GM12878 (cell line): ENCODE results near the gene FSIP1. TPM values are rescaled to one million over a fixed set of nuclear protein-coding genes. Genes with fewer than 3 reads are reported as not detected.

Source experiments
- ATAC-seq: fragments of 200-7000 bp; cut with Tn5 transposase; 3 replicates; pipeline ENCODE4 v1.9.1; 2020; ENCODE audit warnings: mild to moderate bottlenecking, moderate library complexity
- BruUV-seq: library from RNA; stranded (reverse); fragments of 400-500 nt; replicated peaks from 2 replicates; lab custom pipeline; 2021; lab: Mats Ljungman, UMichigan
- CTCF ChIA-PET: fragments of 300-600 bp; sonication (Branson Sonifier 250); formaldehyde crosslinking; extraction: SDS; loops from one replicate; lab custom pipeline; 2021; ENCODE audit warnings: inconsistent platforms; lab: Yijun Ruan, JAX
- POLR2A ChIA-PET: fragments of 350-600 bp; formaldehyde crosslinking; extraction: SDS; loops from one replicate; lab custom pipeline; 2021; ENCODE audit warnings: inconsistent platforms; lab: Charles Lee
- RAD21 ChIA-PET: fragments of 300-600 bp; sonication (Branson Sonifier 250); formaldehyde crosslinking; loops from one replicate; lab custom pipeline; 2023; ENCODE audit warnings: antibody characterized with exemption; ENCODE audit not compliant: unreplicated experiment; lab: Charles Lee
- SMC1A ChIA-PET: fragments of 300-600 bp; sonication (Branson Sonifier 250); formaldehyde crosslinking; loops from one replicate; lab custom pipeline; 2023; ENCODE audit not compliant: unreplicated experiment, uncharacterized antibody; lab: Charles Lee
- DNase-seq: peaks from one replicate; pipeline ENCODE4 v3.0.0-alpha.2; 2011; ENCODE audit warnings: low read depth, low spot score
- FAIRE-seq: peaks from 3 replicates; lab custom pipeline; 2011; peaks lifted over from hg19 to GRCh38; lab: Jason Lieb, UNC
- H2AFZ ChIP-seq: 2 replicates; pipeline ENCODE4 v1.6.0; 2011; ENCODE audit warnings: low read depth, low read length, control low read depth; ENCODE audit not compliant: control insufficient read depth
- H3K27ac ChIP-seq: 2 replicates; pipeline ENCODE4 v1.5.1; 2011; ENCODE audit warnings: control low read depth; ENCODE audit not compliant: control insufficient read depth, insufficient read depth
- H3K27me3 ChIP-seq, 2 experiments: replicated peaks in 1 of 2; 2 replicates each; pipeline versions ENCODE4 v1.6.0 to v1.6.1; 2011; ENCODE audit warnings: low read length in 1 of 2; ENCODE audit not compliant: control insufficient read depth in 2 of 2, insufficient read depth in 2 of 2
- H3K36me3 ChIP-seq, 2 experiments: 2 replicates each; pipeline ENCODE4 v1.5.1; 2011; ENCODE audit warnings: low read length in 1 of 2; ENCODE audit not compliant: control insufficient read depth in 2 of 2, insufficient read depth in 2 of 2
- H3K4me1 ChIP-seq: 2 replicates; pipeline ENCODE4 v1.6.1; 2011; ENCODE audit warnings: mild to moderate bottlenecking, low read length, moderate library complexity, mixed read lengths; ENCODE audit not compliant: control insufficient read depth, insufficient read depth
- H3K4me2 ChIP-seq: 2 replicates; pipeline ENCODE4 v1.6.0; 2011; ENCODE audit warnings: control low read depth; ENCODE audit not compliant: control insufficient read depth, insufficient read depth
- H3K4me3 ChIP-seq: fragments of 200-600 bp; sonication (generic); 2 replicates; pipeline ENCODE4 v1.5.1; 2016
- H3K79me2 ChIP-seq: 2 replicates; pipeline ENCODE4 v1.6.0; 2011; ENCODE audit warnings: low read length; ENCODE audit not compliant: control insufficient read depth, insufficient read depth
- H3K9ac ChIP-seq: 2 replicates; pipeline ENCODE4 v1.8.0; 2011; ENCODE audit warnings: low read length, control low read depth, mixed read lengths; ENCODE audit not compliant: control insufficient read depth, insufficient read depth
- H3K9me3 ChIP-seq: replicated peaks from 3 replicates; pipeline ENCODE4 v1.5.1; 2011; ENCODE audit warnings: mild to moderate bottlenecking, low read length; ENCODE audit not compliant: control insufficient read depth, insufficient read depth
- H4K20me1 ChIP-seq: 2 replicates; pipeline ENCODE4 v1.6.0; 2011; ENCODE audit not compliant: control insufficient read depth, insufficient read depth
- BHLHE40 ChIP-seq, 2 experiments: fragments of 450-650 bp in 1 of 2; IDR thresholded peaks; 2 replicates each; pipeline ENCODE4 v1.6.1; 2011 to 2017; ENCODE audit warnings: low read depth in 2 of 2, borderline replicate concordance in 1 of 2, improper control_type of control experiment in 1 of 2, low read length in 1 of 2, mild to moderate bottlenecking in 1 of 2
- JUND ChIP-seq: IDR thresholded peaks from 2 replicates; pipeline ENCODE4 v1.6.1; 2012; ENCODE audit warnings: low read depth, mild to moderate bottlenecking, low read length, improper control_type of control experiment, moderate library complexity
- MEF2B ChIP-seq: fragments of 450-650 bp; IDR thresholded peaks from 2 replicates; pipeline ENCODE4 v1.6.1; 2018; ENCODE audit warnings: mild to moderate bottlenecking, moderate library complexity; ENCODE audit not compliant: partially characterized antibody, poor library complexity, severe bottlenecking
- NFIC ChIP-seq: IDR thresholded peaks from 2 replicates; pipeline ENCODE4 v1.6.1; 2012; ENCODE audit warnings: low read depth, mild to moderate bottlenecking, inconsistent platforms, low read length, moderate library complexity
- NFYB ChIP-seq: IDR thresholded peaks from 2 replicates; pipeline ENCODE4 v1.6.1; 2011; ENCODE audit warnings: low read depth, mild to moderate bottlenecking, low read length, improper control_type of control experiment, moderate library complexity; ENCODE audit not compliant: insufficient read depth
- STAT1 ChIP-seq: fragments of 450-650 bp; conservative IDR thresholded peaks from 2 replicates; pipeline ENCODE4 v1.6.1; 2014; ENCODE audit warnings: antibody characterized with exemption, mild to moderate bottlenecking
- ZNF274 ChIP-seq: IDR thresholded peaks from one replicate; pipeline ENCODE4 v1.8.0; 2011; ENCODE audit not compliant: insufficient read length, insufficient read depth
- ZNF622 ChIP-seq: fragments of 450-650 bp; IDR thresholded peaks from 2 replicates; pipeline ENCODE4 v1.6.1; 2017; ENCODE audit warnings: mild to moderate bottlenecking, inconsistent platforms
- ZSCAN29 ChIP-seq: fragments of 450-650 bp; IDR thresholded peaks from 2 replicates; pipeline ENCODE4 v1.6.1; 2017; ENCODE audit warnings: mild to moderate bottlenecking, moderate library complexity
- WGBS: methylation state at CpG from one replicate; pipeline ENCODE4 v1.1.6; 2016; ENCODE audit warnings: low lambda C conversion rate; ENCODE audit not compliant: insufficient replicate concordance, insufficient coverage; ENCODE audit errors: missing lambda C conversion rate; 5-methylcytosine and 5-hydroxymethylcytosine counted together
- in situ Hi-C: fragments of 300-500 bp; cut with MboI; formaldehyde crosslinking; loops from 9 replicates; pipeline ENCODE4 v1.14.3; 2018; ENCODE audit warnings: mixed read lengths
- intact Hi-C: fragments of 100-400 bp; cut with micrococcal nuclease; formaldehyde crosslinking; loops from one replicate; pipeline ENCODE4 v1.14.2; 2022; ENCODE audit not compliant: unreplicated experiment
- polyA plus RNA-seq, 11 experiments: library from polyadenylated mRNA; depleted of rRNA in 4 of 11; unstranded in 6 of 11; stranded (reverse) in 5 of 11; fragments of >200 nt; fragmentation: Nextera tagmentation in 4 of 11; fragmentation: Illumina TruSeq in 1 of 11; extraction: Ambion mirVana in 4 of 11; extraction: Trizol in 1 of 11; gene quantifications; 1 replicate in 1 of 11; 2 replicates in 10 of 11; pipeline versions ENCODE4 v1.2.1 to v1.2.3, GENCODE V29; 2011 to 2016; ENCODE audit warnings: inconsistent platforms in 2 of 11, missing spikeins in 2 of 11, low read depth in 1 of 11
- total RNA-seq, 4 experiments: library from RNA; depleted of rRNA in 3 of 4; stranded (reverse); fragments of >200 nt in 3 of 4; fragmentation: Illumina TruSeq in 1 of 4; extraction: Trizol in 1 of 4; gene quantifications; 2 replicates each; pipeline versions ENCODE4 v1.2.1 to v1.2.3, GENCODE V29; 2013 to 2021

The FSIP1 gene
- total and polyA plus RNA-seq, 10 of the 15 experiments (the other 5 are each of a cell fraction or from before 2014, with no cell fraction given): 0.15 to 0.67 (median 0.35) TPM

DNA sequence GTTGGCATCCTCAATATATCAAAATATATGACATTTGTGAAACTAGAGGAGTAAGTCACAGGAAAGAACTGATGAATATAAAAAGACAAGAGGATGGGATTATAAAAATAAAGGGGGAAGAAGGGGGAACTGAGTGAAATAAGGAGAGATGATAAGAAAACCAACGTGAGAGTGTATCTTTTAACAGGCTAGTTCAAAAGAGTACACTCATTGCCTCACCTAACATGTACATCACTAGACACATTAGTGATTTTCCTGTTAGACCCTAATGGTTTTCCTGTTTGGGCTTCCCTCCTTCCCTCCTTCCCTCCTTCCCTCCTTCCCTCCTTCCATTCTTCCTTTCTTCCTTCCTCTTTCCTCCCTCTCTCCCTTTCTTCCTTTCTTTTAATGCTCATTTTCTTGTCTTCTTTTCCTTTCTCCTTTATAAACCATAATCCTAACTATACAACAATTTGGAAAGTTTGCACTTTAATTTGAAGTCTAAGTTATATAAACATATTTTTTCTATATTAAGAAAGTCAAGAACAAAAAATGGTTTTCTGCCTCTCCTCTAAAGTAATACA is 35.8 kb downstream of the FSIP1 start:
- ATAC-seq (no peak), FAIRE-seq (no peak), DNase-seq (no peak)
- Histone ChIP-seq H3K9ac (no peak overlapping the region), H3K4me3 (no peak overlapping the region), H3K9me3 (no peaks in the 10 kb centered on the region), H3K27me3 (peaks cover 0 to 3% of the 10 kb centered on the region in 2 experiments; a peak in 1 of 4 replicates), H3K36me3 (no peaks in the 10 kb centered on the region), H3K79me2 (no peaks in the 10 kb centered on the region), H3K4me2 (no peak overlapping the region), H2AFZ (no peak overlapping the region), H3K4me1 (no peaks in the 10 kb centered on the region), H4K20me1 (no peaks in the 10 kb centered on the region), H3K27ac (no peak overlapping the region)
- SMC1A ChIA-PET: no interaction called here
- POLR2A ChIA-PET: no interaction called here
- BruUV-seq: no TSS peak
- WGBS: 0% methylated on average over 1 of the region's 1 CpG
- intact Hi-C loops (no loop called here), in situ Hi-C loops (loop anchor here (10.0 kb wide), 1 partner anchor 1032 kb away; no protein-coding TSS in a partner anchor)
- TF ChIP-seq ZSCAN29: no peak
- no peak for TF ChIP-seq ZNF622
- no peak for TF ChIP-seq MEF2B
- no peak for TF ChIP-seq ZNF274
- TF ChIP-seq STAT1: no peak
- TF ChIP-seq NFYB: peak; percentile 17; the same call in 1 of the 2 replicates
- TF ChIP-seq NFIC: no peak
- no peak for TF ChIP-seq BHLHE40 (IDR thresholded peaks at IDR 0.05; ENCODE audit: borderline replicate concordance in 1 of 2, low read depth in 2 of 2, low read length in 1 of 2)
- TF ChIP-seq JUND: no peak
- CTCF ChIA-PET: interaction anchor here (2.0 kb wide), 1 partner anchor 10 kb away, joined by 13 read pairs; no protein-coding TSS in a partner anchor
- RAD21 ChIA-PET: no interaction called here
